ENCODE measurements around the gene KSR1.
"Not testable (repeated sequence)": the region's sequence is repeated elsewhere in the genome, so short reads cannot be mapped to it uniquely, and the experiment has no call there.

KSR1 gene

GRCh38 chr17:27455236-27455913 is 873 bp upstream of the KSR1 start:
- DNase-seq, result no peak

- no peak for DNase-seq
Observed at GRCh38 chr17:27456681-27457359, 572 bp downstream of the KSR1 start.

- no peak for DNase-seq
Observed at GRCh38 chr17:27457360-27457715, 1.1 kb downstream of the KSR1 start.

- DNase-seq, result peak; percentile 5
Observed at GRCh38 chr17:27457731-27458523, 1.7 kb downstream of the KSR1 start.

- DNase-seq, result no peak
Observed at GRCh38 chr17:27458524-27458908, 2.3 kb downstream of the KSR1 start.

- no peak for DNase-seq
Observed at GRCh38 chr17:27459433-27459832, 3.2 kb downstream of the KSR1 start.

GRCh38 chr17:27460196-27460725 is 4.0 kb downstream of the KSR1 start:
- DNase-seq, result no peak

- no peak for DNase-seq
Observed at GRCh38 chr17:27461192-27461859, 5.1 kb downstream of the KSR1 start.

- no peak for DNase-seq
Observed at GRCh38 chr17:27462149-27462548, 5.9 kb downstream of the KSR1 start.

- DNase-seq, result no peak
Observed at GRCh38 chr17:27462714-27463113, 6.5 kb downstream of the KSR1 start.

GRCh38 chr17:27463235-27463677 is 7.0 kb downstream of the KSR1 start:
- DNase-seq, result no peak

GRCh38 chr17:27464019-27464418 is 7.8 kb downstream of the KSR1 start:
- not testable (repeated sequence) for DNase-seq

GRCh38 chr17:27464431-27464830 is 8.2 kb downstream of the KSR1 start:
- DNase-seq, result no peak

- DNase-seq, result not testable (repeated sequence)
Observed at GRCh38 chr17:27465875-27466274, 9.6 kb downstream of the KSR1 start.

- DNase-seq, result no peak
Observed at GRCh38 chr17:27466376-27466742, 10.1 kb downstream of the KSR1 start.

- DNase-seq, result peak; percentile 23
Observed at GRCh38 chr17:27466743-27467375, 10.6 kb downstream of the KSR1 start.

GRCh38 chr17:27469256-27469655 is 13.0 kb downstream of the KSR1 start:
- no peak for DNase-seq

- DNase-seq, result no peak
Observed at GRCh38 chr17:27471321-27472269, 15.3 kb downstream of the KSR1 start.

- no peak for DNase-seq
Observed at GRCh38 chr17:27473190-27473747, 17.0 kb downstream of the KSR1 start.

GRCh38 chr17:27473748-27474609 is 17.7 kb downstream of the KSR1 start:
- DNase-seq, result peak; percentile 66

All from GF-D8 (cell line).